CD4-positive, alpha-beta T cell treated with Interleukin-1 beta for 1 hour (primary cell): ENCODE data around the gene PCSK5.
"Not testable (repeated sequence)": the region's sequence is repeated elsewhere in the genome, so short reads cannot be mapped to it uniquely, and the experiment has no call there.

Experiments used
- DNase-seq, 2 donors: peaks; one replicate each; pipeline ENCODE4 v3.0.0-alpha.2; 2020 to 2022

PCSK5 gene

DNA sequence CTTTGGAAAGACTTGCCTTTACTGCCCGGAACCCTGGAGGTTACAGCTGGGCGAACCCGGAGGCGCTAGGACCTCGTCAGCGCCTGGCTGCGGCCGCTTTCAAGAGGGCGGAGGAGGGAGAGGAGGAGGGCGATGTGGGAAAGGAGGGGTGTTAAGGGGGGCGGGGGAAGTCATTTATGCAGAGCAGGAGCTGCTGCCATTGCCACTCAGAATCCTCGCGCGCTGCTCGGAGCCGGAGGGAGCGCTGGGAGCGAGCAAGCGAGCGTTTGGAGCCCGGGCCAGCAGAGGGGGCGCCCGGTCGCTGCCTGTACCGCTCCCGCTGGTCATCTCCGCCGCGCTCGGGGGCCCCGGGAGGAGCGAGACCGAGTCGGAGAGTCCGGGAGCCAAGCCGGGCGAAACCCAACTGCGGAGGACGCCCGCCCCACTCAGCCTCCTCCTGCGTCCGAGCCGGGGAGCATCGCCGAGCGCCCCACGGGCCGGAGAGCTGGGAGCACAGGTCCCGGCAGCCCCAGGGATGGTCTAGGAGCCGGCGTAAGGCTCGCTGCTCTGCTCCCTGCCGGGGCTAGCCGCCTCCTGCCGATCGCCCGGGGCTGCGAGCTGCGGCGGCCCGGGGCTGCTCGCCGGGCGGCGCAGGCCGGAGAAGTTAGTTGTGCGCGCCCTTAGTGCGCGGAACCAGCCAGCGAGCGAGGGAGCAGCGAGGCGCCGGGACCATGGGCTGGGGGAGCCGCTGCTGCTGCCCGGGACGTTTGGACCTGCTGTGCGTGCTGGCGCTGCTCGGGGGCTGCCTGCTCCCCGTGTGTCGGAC lies at the start of gene PCSK5:
TSS of gene PCSK5 (plus strand) at position 202 of the 805 bp plus-strand sequence. CDS start at position 711, 509 bp downstream.
- DNase-seq, result peak; percentile 81 to 84

DNA sequence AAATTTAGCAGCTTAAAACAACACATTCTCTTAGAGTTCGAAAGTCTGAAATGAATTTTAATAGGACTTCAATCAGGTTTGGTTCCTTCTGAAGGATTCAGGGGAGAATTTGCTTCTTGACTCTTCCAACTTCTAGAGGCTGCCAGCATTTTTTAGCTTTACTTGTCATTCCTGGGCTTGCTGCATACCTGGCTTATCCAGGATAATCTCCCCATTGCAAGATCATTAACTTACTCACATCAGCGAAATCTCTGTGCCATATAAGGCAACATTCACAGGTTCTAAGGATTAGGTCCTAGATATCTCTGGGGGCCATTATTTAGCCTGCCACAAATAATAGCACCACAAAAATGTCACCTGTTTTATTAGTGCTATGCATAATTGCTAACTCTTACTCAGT lies 46.2 kb upstream of the PCSK5 start:
- no peak for DNase-seq

DNA sequence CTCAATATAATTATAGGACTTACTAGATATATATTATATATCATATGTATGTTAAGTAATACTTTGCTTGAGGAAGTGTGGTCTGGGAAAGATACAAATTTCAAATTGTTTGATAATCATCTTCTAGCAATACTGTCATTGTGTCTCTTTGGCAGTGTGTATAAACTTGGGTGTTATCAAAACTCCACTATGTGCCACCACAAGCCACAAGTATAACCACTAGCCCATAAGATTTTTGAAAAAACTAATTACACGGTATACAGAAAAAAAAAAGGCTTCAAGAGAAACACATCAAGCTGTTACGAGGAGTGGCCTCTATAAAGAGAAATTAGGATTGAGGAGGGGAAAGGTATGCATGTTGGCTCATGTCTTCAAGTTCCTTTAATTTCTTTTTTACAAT lies 44.7 kb upstream of the PCSK5 start:
- DNase-seq, result no peak

DNA sequence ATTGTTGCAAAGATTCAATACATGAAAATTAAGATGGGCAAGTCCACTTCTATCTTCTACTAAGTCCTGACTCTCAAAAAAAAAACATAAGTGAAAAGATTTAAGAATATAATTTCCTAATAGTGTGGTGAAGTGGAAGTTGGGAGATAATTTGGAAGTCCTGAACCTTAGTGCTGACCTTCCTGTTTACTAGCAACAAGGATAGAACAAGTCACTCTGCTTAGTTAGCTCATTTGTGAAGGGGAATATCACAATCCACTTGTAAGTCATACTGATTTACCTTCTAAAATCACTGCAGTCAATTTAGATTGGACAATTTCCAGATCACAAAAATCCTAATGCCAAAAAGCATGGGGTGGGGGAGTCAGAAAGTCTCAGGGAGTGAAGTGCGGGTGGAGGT lies 43.4 kb upstream of the PCSK5 start:
- DNase-seq, result no peak

DNA sequence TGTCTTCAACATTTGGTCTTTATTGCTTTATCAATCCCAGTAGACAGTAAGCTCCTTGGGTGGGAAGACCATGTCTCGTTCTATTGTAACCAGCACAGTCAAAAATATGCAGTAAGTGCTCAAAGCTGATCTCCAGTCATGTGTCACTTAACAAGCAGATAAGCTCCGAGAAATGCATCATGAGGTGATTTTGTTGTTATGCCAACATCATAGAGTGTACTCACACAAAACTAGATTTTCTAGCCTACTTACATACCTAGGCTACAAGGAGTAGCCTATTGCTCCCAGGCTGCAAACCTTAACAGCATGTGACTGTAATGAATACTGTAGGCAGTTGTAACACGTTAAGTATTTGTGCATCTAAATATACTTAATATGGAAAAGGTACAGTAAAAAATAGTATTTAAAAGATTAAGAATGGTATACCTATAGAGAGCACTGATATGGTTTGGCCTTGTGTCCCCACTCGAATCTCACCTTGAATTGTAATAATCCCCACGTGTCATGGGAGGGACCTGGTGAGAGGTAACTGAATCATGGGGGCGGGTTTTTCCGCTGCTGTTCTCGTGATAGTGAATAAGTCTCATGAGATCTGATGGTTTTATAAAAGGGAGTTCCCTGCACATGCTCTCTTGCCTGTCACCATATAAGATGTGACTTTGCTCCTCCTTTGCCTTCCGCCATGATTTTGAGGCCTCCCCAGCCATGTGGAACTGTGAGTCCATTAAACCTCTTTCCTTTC lies 39.8 kb upstream of the PCSK5 start:
- DNase-seq, result no peak

DNA sequence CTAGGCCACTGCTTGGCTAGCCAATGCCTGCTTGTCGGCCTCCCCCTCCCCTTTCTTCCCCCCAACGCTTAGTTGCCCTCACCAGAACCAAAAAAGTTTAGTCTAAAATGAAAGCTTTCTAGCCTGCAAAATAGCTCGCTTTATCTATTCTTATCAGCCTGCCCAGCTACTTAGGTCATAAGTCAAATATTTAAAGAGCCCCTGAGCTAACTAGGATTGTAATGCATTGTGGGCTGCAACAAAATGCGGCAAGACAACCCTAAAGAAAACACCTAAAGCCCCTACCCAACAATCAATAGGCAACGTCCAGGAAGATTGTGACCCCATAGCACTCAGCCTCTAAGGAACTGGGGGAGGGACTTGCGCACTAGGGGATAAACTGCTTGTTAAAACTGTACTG lies 38.6 kb upstream of the PCSK5 start:
- no peak for DNase-seq

DNA sequence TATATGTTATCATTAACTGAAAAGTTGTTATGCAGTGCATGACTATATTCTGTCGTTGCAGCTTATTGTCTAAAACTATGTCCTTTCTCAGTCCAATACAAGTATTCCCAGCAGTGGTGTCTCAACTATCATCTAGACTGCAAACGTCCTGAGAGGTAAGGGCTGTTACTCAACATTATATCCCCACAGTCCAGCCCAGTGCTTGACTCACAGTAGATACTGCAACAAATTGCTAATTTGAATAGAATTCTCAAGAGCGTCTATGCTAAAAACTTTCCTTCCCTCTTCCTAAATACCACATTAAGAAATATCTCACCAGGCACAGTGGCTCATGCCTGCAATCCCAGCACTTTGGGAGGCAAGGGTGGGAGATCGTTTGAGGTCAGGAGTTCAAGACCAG lies 37.7 kb upstream of the PCSK5 start:
- no peak for DNase-seq

DNA sequence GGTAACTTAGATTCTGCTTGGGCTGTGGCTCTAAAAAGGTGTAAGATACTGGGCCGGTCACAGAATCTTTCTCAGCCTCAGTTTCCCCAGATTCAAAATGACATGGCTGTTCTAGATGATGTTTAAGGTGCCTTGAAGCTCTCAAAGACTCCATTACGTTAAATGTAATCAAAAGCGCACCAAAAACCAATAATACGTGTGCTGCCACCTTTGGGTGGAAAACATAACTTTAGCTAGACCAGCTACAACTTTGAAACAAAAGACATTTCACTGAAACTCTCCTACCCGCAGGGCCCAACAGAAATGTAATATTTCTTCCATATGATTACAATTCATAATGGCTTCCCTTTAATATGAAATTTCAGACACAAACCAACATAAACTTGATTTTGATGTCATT lies 35.0 kb upstream of the PCSK5 start:
- DNase-seq, result no peak

DNA sequence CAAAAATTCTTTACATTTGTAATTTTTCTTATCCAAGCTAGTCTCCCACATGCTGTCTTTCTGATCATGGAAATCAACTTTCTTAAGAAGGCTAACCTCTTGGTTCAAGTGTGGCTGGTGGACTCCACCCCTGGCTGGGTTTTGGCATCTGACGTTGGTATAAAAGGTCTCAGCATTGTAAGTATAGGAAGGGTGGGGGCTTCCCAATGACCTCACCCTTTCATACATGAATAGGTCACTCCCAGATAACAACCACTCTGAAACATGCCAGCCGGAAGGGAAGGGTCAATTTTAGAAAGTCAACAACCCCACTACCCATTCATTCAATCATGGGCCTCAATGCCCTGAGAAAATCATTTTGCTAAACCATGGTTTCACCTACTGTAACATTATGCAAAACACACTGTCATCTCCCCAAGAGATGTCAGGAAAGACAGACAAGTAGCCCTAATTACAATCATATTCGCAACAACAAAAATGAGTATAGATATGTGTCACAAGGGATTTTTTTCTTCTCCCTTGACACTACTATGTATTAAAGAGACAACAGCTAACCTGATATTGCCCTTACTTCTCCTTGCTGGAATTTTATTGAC lies 31.9 kb upstream of the PCSK5 start:
- no peak for DNase-seq

DNA sequence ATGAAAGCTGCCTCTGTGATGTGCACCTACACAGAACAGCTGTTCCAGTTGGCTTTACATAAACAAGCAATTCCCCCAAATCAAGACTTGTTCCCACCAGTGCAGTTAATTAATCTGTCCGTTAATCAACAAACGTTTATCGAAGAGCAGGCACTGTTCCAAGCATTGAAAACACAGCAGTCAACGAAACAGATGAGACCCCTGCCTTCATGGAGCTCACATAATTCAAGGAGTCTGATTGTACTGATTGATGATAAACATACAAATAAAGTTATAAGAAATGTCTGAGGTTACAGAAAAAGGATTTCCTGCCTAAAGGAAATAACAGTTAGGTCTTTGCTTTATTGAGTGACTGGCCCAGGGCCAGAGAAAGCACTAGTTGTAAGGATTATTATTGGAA lies 26.2 kb upstream of the PCSK5 start:
- DNase-seq, result no peak

DNA sequence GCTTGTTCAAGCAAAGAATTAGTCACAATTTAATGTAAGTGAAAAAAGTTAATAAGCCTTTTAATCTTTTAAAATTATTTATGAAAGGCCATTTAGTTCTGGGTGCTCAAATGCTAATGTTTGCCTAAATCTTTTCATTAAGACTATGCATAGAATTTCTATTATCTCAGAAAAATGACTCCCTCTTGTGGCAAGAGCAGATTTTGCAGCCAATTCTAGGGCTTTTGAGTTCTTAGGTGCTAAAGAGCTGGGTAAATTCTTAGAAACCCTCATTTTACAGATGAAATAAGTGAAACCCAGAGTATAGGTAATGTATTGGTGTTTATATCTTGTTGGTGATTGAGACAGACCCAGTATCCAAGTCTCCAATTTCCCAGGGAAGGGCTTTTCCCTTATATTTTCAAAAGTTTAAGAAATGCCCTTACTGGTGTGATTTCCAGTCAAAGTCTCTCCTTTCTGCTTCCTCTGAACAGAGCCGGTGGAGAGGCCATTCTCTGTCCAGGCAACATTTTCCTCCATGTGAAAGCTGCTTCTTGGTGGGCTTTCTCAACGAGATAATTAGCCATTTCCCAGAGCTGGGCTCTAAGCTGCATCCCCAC lies 24.1 kb upstream of the PCSK5 start:
- DNase-seq, result peak in 1 of 2 donors; percentile 55

DNA sequence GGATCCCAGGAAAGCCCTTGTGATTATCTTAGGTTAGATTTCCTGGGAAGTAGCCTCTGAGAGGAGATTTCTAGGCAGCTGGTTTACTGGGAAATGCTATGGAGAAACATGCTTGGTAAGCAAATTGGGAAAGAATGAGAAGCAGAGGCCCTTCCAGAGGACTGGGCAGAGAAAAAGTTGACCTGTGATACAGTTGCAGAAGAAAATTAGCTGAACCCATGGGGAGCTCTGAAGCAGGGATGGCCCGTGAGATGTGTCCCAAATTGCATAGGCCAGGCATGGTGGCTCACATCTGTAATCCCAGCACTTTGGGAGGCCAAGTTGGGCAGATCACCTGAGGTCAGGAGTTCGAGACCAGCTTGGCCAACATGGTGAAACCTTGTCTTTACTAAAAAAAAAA lies 21.9 kb upstream of the PCSK5 start:
- DNase-seq, result not testable (repeated sequence)

DNA sequence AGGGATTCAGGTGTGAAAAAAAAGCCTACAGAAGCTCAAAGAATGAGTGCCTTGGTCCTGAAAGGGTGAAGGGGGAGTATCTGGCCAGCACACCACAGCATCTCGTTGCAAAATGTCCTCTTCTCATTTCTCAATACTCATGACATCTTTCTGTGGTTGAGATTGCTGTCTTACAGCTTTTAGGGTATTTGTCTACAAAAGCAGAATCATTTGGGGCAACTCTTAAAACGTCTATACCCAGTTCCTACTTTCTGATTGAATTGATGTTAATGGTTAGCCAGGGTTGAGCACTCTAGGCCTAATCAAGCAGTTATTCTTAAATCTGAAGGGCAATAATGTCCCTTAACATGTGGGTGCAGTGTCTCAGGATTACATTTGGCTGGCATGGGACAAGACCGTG lies 21.2 kb upstream of the PCSK5 start:
- DNase-seq, result no peak

DNA sequence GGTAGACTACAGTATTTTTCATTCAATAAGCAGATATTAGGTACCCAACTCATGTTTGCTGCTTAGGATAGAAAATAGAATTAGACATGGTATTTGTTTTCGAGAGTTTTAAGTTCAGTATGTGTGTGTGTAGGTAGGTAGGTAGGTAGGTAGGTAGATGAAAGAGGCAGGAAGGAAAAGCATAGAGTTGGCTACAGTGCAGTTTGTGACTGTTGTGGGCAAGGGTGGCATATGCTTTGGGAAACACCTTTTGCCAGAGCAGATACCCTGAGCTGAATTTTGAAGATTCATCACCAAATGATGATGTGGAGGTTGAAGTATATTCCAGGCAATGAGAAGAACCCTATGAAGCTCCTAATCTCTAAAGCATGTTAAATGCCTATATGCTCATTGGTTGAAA lies 20.0 kb upstream of the PCSK5 start:
- DNase-seq, result no peak

DNA sequence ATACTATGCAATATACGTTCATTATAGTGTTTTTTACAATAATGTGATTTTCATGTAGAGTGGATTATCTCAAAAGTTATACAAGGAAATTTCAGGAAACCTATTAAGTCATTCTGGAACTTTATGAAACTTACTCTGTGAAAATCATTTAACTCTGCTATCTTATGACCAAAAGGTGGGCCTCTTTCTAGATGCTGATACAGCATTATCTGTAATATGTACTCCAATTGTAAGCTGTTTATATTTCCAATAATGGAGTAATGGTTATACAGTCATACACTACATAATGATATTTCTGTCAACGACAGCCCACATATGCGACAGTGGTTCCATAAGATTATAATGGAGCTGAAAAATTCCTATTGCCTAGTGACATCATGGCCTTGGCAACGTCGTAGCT lies 18.8 kb upstream of the PCSK5 start:
- DNase-seq, result no peak

DNA sequence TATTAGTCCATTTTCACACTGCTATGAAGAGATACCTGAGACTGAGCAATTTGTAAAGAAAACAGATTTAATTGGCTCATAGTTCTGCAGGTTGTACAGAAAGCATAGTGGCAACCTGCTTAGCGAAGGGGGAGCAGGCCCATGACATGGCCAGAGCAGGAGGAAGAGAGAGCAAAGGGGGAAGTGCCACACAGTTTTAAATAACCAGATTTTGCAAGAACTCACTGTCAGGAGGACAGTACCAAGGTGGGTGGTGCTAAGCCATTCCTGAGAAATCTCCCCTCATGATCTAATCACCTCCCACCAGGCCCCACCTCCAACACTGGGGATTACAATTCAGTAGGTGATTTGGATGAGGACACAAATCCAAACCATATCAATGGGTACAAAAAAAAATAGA lies 16.8 kb upstream of the PCSK5 start:
- peak in 1 of 2 donors; percentile 2 for DNase-seq

DNA sequence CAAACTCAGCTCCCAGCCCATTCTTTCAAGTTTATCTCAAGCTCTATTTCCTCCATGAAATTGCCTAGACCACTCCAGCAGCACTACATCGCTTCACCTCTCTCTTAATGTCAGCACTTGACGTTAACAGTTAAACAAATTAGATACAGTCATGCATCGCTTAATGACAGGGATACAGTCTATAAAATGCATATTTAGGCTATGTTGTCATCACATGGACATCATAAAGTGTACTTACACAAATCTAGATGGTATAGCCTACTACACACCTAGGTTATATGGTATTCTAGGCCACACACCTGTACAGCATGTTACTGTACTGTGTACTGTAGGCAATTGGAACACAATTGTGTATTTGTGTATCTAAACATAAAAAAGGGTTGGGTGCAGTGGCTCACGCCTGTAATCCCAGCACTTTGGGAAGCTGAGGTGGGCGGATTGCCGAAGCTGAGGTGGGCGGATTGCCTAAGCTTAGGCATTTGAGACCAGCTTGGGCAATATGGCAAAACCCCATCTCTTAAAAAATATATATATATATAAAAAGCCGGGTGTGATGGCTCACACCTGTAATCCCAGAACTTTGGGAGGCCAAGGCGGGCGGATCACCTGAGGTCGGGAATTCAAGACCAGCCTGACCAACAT lies 13.4 kb upstream of the PCSK5 start:
- DNase-seq, result no peak

DNA sequence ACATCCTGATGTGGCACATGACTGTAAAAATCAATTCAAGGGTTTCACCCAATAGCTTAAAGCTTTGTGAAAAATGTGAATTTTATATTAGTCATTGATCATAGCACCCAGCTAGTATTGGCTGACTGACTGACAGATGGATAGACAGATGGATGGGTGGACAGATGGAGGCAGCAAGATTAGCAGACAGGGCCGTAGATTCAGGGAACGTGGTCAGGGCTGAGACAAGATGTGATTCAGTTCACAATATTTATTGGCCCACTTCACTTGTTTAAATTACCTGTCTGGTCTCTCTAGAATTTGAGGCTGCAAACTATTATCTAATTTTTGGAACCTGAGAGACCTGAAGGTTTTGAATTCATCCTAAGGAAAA lies 12.0 kb upstream of the PCSK5 start:
- no peak for DNase-seq

DNA sequence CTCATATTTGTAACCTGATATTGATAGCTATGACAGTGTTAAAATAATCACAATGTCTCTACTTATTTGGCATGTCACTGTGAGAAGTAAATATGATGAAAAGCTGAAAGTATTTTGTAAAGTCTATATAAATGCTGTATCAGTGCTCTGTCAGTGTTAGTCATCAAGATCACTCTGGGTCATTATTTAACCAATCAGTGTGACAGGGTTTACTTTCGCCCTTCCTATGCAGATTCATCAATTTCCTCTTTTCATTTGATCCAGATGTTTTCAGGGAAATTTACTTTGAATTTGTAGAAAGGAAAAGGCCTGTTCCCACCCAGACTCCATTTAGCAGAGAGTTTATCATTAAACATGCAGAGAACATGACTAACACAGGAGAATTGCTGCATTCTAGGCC lies 9.9 kb upstream of the PCSK5 start:
- DNase-seq, result no peak

DNA sequence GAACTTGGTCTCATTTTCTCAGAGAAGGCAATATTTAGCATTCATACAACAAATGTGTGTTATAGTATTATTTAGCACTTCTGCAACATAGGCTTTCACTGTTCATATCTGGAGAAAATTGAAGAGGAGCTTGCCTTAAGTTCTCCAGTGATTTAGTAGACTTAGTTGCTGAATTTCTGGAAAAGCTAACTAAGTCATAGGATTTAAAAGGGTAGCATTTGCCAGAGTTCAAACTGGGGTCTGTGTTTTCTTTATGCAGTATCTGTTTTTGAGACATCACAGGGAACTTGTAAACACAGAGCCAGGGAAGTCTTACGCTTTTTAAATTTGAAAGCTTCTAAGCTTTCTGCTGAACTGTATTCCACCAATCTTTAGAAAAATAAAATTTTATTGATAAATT lies 8.7 kb upstream of the PCSK5 start:
- DNase-seq, result no peak

DNA sequence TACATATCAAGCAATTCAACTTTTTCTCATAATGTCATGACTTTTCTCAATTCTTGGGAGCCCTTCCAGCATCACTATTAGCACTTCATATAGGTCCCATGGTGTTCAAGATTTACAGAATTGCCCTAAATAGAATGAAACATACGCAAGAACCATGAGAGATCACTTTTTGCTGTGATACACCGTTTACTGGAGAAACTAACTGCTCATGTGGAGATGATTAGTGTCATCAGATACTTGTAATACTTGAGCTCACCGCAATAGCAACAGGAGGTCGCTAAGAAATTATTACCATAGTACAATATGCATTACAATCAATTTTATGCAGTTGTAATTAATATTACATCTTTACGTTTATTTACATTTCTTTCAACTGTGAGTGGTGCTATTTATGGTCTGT lies 4.8 kb upstream of the PCSK5 start:
- DNase-seq, result no peak

DNA sequence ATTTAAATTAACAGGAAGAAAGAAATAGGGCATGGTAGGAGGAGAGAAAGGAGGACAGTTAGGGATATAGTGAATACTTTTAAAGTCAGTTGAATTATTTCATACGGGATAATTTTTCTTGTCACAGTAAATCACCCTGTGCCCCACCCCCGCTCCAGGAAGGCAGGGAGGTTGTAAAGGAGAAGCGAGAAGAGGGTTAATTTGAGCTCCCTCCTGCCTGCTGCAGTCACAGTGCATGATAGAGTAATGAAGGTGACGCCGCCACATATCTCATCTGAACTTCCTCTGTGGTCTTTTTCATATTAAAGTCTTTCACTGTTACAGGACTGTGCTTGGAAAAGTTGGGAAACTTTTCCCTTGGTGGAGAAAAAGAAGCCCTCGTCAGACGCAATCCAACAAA lies 896 bp upstream of the PCSK5 start:
- no peak for DNase-seq

DNA sequence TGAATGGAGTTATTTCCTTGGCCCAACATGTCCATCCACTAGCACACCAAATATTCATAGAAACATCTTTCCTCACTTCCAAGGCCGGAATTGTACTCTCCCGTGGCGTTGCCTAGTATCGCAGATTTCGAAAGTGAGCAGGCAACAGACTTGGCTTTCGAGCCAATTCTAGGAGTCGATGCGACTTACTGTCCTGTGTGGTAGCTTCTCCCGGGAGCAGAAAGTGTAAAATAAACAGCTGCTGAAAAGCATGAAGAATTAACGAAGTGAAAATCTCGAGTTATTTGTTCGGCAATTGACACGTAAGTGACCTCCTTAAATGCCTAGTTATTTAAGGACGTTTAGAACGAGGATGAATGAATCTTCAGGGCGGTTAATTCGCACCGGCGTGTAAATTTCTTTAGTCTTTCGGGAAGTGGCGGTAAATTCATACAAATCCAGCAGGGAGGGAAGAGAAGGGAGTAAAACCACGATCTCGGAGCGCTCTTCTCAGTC lies 449 bp upstream of the PCSK5 start:
- no peak for DNase-seq
